Trophoblast cell (in vitro differentiated cells and primary cell): Measurements from ENCODE around the gene OR6X1.

Experiments used
- DNase-seq, 2 donors: peaks; one replicate each; pipeline ENCODE4 v3.0.0-alpha.2; 2016
- H2AFZ ChIP-seq: 2 replicates; pipeline ENCODE4 v1.6.1; 2013; ENCODE audit warnings: low read length, moderate library complexity, mild to moderate bottlenecking; ENCODE audit not compliant: insufficient read depth, poor library complexity
- H2AK5ac ChIP-seq: 2 replicates; pipeline ENCODE4 v1.6.1; 2013; ENCODE audit warnings: mild to moderate bottlenecking, low read length
- H2BK120ac ChIP-seq: 2 replicates; pipeline ENCODE4 v1.6.1; 2013; ENCODE audit warnings: low read length, mild to moderate bottlenecking, moderate library complexity; ENCODE audit not compliant: insufficient read depth, poor library complexity
- H2BK12ac ChIP-seq: 2 replicates; pipeline ENCODE4 v1.6.1; 2013; ENCODE audit warnings: mild to moderate bottlenecking, low read length, moderate library complexity
- H2BK5ac ChIP-seq: 2 replicates; pipeline ENCODE4 v1.6.1; 2013; ENCODE audit warnings: low read length, low read depth, moderate library complexity, mild to moderate bottlenecking; ENCODE audit not compliant: poor library complexity
- H3K14ac ChIP-seq: 2 replicates; pipeline ENCODE4 v1.6.1; 2013; ENCODE audit warnings: mild to moderate bottlenecking, low read length
- H3K18ac ChIP-seq: 2 replicates; pipeline ENCODE4 v1.6.1; 2013; ENCODE audit warnings: mild to moderate bottlenecking, low read length
- H3K23ac ChIP-seq: 2 replicates; pipeline ENCODE4 v1.6.1; 2013; ENCODE audit warnings: low read length
- H3K27ac ChIP-seq: 2 replicates; pipeline ENCODE4 v1.5.1; 2013; ENCODE audit warnings: low read depth, mild to moderate bottlenecking, inconsistent platforms, low read length, moderate library complexity
- H3K27me3 ChIP-seq: 2 replicates; pipeline ENCODE4 v1.6.1; 2013; ENCODE audit warnings: inconsistent platforms, mild to moderate bottlenecking, low read length, moderate library complexity; ENCODE audit not compliant: insufficient read depth
- H3K36me3 ChIP-seq, 2 experiments: 1 replicate in 1 of 2; 2 replicates in 1 of 2; pipeline ENCODE4 v1.6.1; 2013; ENCODE audit warnings: low read length in 2 of 2, mild to moderate bottlenecking in 2 of 2, moderate library complexity in 1 of 2; ENCODE audit not compliant: insufficient read depth in 2 of 2, control insufficient read depth in 1 of 2
- H3K4ac ChIP-seq: 2 replicates; pipeline ENCODE4 v1.6.1; 2013; ENCODE audit warnings: low read depth, mild to moderate bottlenecking, low read length, moderate library complexity
- H3K4me1 ChIP-seq, 2 experiments: 1 replicate in 1 of 2; 2 replicates in 1 of 2; pipeline ENCODE4 v1.6.1; 2013; ENCODE audit warnings: low read length in 2 of 2, mild to moderate bottlenecking in 2 of 2, moderate library complexity in 1 of 2; ENCODE audit not compliant: insufficient read depth in 2 of 2, control insufficient read depth in 1 of 2
- H3K4me2 ChIP-seq: 2 replicates; pipeline ENCODE4 v1.6.1; 2013; ENCODE audit warnings: inconsistent platforms, mild to moderate bottlenecking, low read length, moderate library complexity
- H3K4me3 ChIP-seq: 2 replicates; pipeline ENCODE4 v1.5.1; 2013; ENCODE audit warnings: mild to moderate bottlenecking, low read depth, low read length, inconsistent platforms
- H3K79me1 ChIP-seq: one replicate; pipeline ENCODE4 v1.6.1; 2013; ENCODE audit warnings: low read length
- H3K79me2 ChIP-seq: 2 replicates; pipeline ENCODE4 v1.6.1; 2013; ENCODE audit warnings: low read length, mild to moderate bottlenecking; ENCODE audit not compliant: control insufficient read depth, insufficient read depth, poor library complexity
- H3K9ac ChIP-seq: 2 replicates; pipeline ENCODE4 v1.6.1; 2013; ENCODE audit warnings: mild to moderate bottlenecking, low read length
- H3K9me3 ChIP-seq: 2 replicates; pipeline ENCODE4 v1.6.1; 2013; ENCODE audit warnings: low read depth, mild to moderate bottlenecking, control low read depth, inconsistent platforms, low read length; ENCODE audit not compliant: insufficient read depth
- H4K12ac ChIP-seq: 2 replicates; pipeline ENCODE4 v1.6.1; 2013; ENCODE audit warnings: low read depth, mild to moderate bottlenecking, low read length, moderate library complexity
- H4K8ac ChIP-seq: 2 replicates; pipeline ENCODE4 v1.6.1; 2013; ENCODE audit warnings: low read depth, mild to moderate bottlenecking, low read length, moderate library complexity
- H4K91ac ChIP-seq: one replicate; pipeline ENCODE4 v1.6.1; 2013; ENCODE audit warnings: low read depth, mild to moderate bottlenecking, low read length, moderate library complexity
- WGBS: extraction: QIAGEN DNeasy Blood & Tissue Kit; methylation state at CpG from one replicate; pipeline ENCODE4 v1.1.7; 2013; ENCODE audit warnings: missing lambda C conversion rate; ENCODE audit not compliant: insufficient read length, insufficient coverage; ENCODE audit errors: extremely low coverage; 5-methylcytosine and 5-hydroxymethylcytosine counted together

OR6X1 gene

DNA sequence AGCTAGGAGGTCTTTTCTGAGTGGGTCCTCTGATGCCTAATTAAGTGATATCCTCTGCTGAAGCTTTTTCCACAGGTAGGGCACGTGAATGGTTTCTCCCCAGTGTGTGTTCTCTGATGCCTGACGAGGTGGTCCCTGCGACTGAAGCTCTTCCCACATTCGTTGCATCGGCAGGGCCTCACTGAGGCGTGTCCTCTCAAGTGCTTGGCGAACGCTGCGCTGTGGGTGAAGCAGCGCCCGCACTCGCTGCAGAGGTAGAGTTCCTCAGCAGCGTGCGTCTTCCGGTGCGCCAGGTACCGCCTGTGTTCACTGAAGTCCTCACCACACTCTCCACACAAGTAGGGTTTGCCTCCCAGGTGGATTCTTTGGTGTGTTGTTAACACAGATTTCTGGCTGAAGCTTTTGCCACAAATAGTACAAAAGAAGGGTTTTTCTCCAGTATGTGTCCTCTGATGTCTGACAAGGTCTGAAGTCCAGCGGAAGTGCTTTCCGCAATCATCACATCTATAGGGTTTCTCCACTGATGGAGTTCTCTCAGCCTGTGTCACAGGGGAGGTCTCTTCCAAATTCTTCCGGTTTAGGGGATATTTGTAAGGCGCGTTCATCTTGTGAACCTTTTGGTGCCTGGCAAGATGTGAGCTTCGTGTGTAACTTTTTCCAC, 28.2 kb downstream of the OR6X1 start:
- Histone ChIP-seq H3K4me2 (no peak overlapping the region), H3K27me3 (no peaks in the 10 kb centered on the region), H3K36me3 (peaks cover 33 to 47% of the 10 kb centered on the region in 2 experiments), H3K9ac (no peak overlapping the region), H4K91ac (no peak overlapping the region), H2BK12ac (no peak overlapping the region), H2BK5ac (no peak overlapping the region), H3K4ac (no peak overlapping the region), H4K8ac (no peak overlapping the region), H3K79me2 (no peaks in the 10 kb centered on the region), H3K4me1 (no peaks in the 10 kb centered on the region), H2AK5ac (no peak overlapping the region), H3K27ac (no peak overlapping the region), H2AFZ (no peak overlapping the region), H2BK120ac (no peak overlapping the region), H3K18ac (no peak overlapping the region), H3K23ac (no peak overlapping the region), H3K79me1 (no peaks in the 10 kb centered on the region), H3K14ac (no peak overlapping the region), H3K4me3 (no peak overlapping the region), H3K9me3 (peaks cover 5% of the 10 kb centered on the region), H4K12ac (no peak overlapping the region)
- DNase-seq, result no peak
- WGBS, result no CpG with 5 or more reads among the region's 23 CpGs

DNA sequence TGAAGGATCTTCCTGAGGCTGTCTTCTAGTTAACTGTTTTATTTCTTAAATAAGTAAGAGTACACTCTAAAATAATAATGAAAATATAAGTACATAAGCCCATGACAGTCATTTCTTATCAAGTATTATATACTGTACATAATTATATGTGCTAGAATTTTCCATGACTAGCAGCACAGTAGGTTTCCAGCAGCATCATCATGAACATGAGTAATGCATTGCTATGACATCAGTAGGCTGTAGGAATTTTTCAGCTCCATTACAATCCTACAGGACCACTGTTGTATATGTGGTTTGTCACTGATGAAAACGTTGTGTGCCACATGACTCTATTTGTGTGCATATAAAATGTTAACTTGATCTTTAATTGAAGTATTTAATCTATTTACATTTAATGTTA, 34.9 kb downstream of the OR6X1 start:
- WGBS, result no CpG with 5 or more reads among the region's 1 CpG
- Histone ChIP-seq H2BK120ac (no peak overlapping the region), H4K12ac (no peak overlapping the region), H3K23ac (no peak overlapping the region), H3K14ac (no peak overlapping the region), H3K4me1 (no peaks in the 10 kb centered on the region), H4K91ac (no peak overlapping the region), H4K8ac (no peak overlapping the region), H3K4ac (no peak overlapping the region), H3K36me3 (no peaks in the 10 kb centered on the region), H2AFZ (no peak overlapping the region), H3K79me2 (no peaks in the 10 kb centered on the region), H2BK12ac (no peak overlapping the region), H3K9ac (no peak overlapping the region), H2BK5ac (no peak overlapping the region), H3K27ac (no peak overlapping the region), H3K4me2 (no peak overlapping the region), H2AK5ac (no peak overlapping the region), H3K79me1 (no peaks in the 10 kb centered on the region), H3K4me3 (no peak overlapping the region), H3K27me3 (no peaks in the 10 kb centered on the region), H3K9me3 (no peaks in the 10 kb centered on the region), H3K18ac (no peak overlapping the region)
- DNase-seq, result peak in 1 of 2 donors; percentile 31

DNA sequence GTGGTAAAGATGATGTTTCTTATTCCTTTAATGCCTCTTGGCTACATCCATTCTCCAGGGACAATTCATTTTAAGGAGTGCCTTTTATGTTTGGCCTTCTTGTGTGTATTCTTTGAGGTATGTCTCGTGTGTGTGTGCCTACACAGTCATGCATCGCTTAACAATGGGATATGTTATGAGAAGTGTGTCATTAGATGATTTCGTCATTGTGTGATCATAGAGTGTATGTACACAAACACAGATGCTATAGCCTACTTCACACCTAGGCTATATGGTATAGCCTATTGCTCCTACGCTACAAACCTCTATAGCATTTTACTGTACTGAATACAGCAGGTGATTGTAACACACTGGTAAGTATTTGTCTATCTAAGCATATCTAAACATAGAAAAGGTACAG, 35.8 kb downstream of the OR6X1 start:
- Histone ChIP-seq H2AK5ac (no peak overlapping the region), H2AFZ (no peak overlapping the region), H3K4me1 (no peaks in the 10 kb centered on the region), H3K4ac (no peak overlapping the region), H3K4me3 (no peak overlapping the region), H3K18ac (no peak overlapping the region), H4K12ac (no peak overlapping the region), H3K36me3 (no peaks in the 10 kb centered on the region), H3K27me3 (no peaks in the 10 kb centered on the region), H4K8ac (no peak overlapping the region), H3K27ac (no peak overlapping the region), H3K14ac (no peak overlapping the region), H3K23ac (no peak overlapping the region), H3K4me2 (no peak overlapping the region), H3K9me3 (no peaks in the 10 kb centered on the region), H2BK12ac (no peak overlapping the region), H3K79me1 (no peaks in the 10 kb centered on the region), H4K91ac (no peak overlapping the region), H3K79me2 (no peaks in the 10 kb centered on the region), H2BK120ac (no peak overlapping the region), H2BK5ac (no peak overlapping the region), H3K9ac (no peak overlapping the region)
- no peak for DNase-seq
- no CpG with 5 or more reads among the region's 4 CpGs for WGBS

DNA sequence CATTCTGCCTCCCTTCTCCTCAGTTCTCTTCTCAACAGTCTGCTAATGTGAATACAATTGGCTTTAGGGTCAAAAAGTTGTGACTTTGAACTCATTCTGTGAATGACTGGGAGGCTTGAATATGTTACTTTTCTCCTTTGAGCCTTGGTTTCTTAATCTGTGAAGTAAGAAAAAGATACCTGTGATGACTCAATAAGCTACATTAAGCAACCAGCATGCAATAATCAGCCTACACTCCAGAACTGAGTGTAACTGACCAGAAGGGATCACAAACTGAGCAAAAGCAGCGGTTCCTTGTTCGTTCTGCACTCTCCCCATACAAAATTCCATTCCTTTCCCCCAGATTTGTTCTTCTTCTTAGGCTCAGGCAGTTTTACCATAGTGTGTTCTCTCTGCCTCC, 36.3 kb downstream of the OR6X1 start:
- Histone ChIP-seq H4K91ac (no peak overlapping the region), H2BK120ac (no peak overlapping the region), H4K12ac (no peak overlapping the region), H3K4me3 (no peak overlapping the region), H3K36me3 (no peaks in the 10 kb centered on the region), H2BK5ac (no peak overlapping the region), H4K8ac (no peak overlapping the region), H3K4ac (no peak overlapping the region), H3K14ac (no peak overlapping the region), H3K27me3 (no peaks in the 10 kb centered on the region), H2AK5ac (no peak overlapping the region), H3K27ac (no peak overlapping the region), H2AFZ (no peak overlapping the region), H3K4me2 (no peak overlapping the region), H3K9ac (no peak overlapping the region), H3K79me2 (no peaks in the 10 kb centered on the region), H2BK12ac (no peak overlapping the region), H3K18ac (no peak overlapping the region), H3K23ac (no peak overlapping the region), H3K79me1 (no peaks in the 10 kb centered on the region), H3K4me1 (no peaks in the 10 kb centered on the region), H3K9me3 (no peaks in the 10 kb centered on the region)
- WGBS, result no CpG with 5 or more reads among the region's 2 CpGs
- DNase-seq, result peak; percentile 4 to 63
